ENCODE results near the gene TUBA4A. TPM values are rescaled to one million over a fixed set of nuclear protein-coding genes. Genes with fewer than 3 reads are reported as not detected.

The TUBA4A gene
- total and polyA plus RNA-seq, 2 of the 8 experiments (the other 6 are each of a cell fraction or from before 2014, with no cell fraction given), result 67.3 to 172 TPM

DNA sequence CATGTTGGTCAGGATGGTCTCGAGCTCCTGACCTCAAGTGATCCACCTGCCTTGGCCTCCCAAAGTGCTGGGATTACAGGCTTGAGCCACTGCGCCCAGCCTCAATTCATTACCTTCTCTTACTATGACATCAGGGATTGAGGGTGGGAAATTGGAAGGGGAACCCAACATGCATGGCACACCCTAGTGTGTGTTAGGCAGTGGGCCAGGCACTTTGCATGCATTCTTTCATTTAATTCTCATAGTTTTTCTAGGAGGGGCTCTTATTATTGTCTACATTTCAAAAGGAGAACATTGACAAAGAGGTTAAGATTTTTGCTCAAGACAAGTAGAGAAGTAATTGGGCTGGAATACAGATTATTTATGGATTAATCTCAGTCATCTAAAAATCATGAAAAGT lies 14.6 kb upstream of the TUBA4A start (continued):
- no peak for TF ChIP-seq POU5F1 (IDR thresholded peaks at IDR 0.05; ENCODE audit: low read depth, low read length)
- TF ChIP-seq, protein P1, sequence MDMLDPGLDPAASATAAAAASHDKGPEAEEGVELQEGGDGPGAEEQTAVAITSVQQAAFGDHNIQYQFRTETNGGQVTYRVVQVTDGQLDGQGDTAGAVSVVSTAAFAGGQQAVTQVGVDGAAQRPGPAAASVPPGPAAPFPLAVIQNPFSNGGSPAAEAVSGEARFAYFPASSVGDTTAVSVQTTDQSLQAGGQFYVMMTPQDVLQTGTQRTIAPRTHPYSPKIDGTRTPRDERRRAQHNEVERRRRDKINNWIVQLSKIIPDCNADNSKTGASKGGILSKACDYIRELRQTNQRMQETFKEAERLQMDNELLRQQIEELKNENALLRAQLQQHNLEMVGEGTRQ (IDR thresholded peaks at IDR 0.05; ENCODE audit: low read length), result no peak

Data from H1 (cell line).